Effector CD4-positive, alpha-beta T cell (primary cell): ENCODE results near the gene PMS2.
"Not testable (repeated sequence)": the region's sequence is repeated elsewhere in the genome, so short reads cannot be mapped to it uniquely, and the experiment has no call there.

Source experiments
- DNase-seq: peaks from one replicate; pipeline ENCODE4 v3.0.0-alpha.2; 2020

The PMS2 gene

GRCh38 chr7:6012355-6013104 lies 3.7 kb upstream of the PMS2 start:
- no peak for DNase-seq

DNA sequence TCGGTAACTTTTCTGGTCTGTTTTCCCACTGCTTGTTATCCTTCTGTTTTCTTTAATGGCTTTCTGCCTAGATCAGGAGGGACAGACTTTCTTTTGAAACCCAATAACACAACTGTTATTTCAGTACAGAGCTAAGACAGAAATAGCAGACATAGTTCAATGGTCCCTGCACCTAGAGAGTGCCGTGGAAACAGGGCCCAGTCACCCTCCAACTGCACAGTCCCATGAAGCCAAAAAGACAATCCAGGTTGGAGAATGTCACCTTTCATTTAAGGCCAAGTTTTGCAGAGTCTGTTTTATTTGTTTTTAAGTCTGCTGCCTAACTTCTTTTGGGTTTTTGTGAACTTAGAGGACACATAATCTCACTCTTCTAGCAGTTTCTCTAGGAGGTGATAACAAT lies 2.7 kb upstream of the PMS2 start:
- no peak for DNase-seq

DNA sequence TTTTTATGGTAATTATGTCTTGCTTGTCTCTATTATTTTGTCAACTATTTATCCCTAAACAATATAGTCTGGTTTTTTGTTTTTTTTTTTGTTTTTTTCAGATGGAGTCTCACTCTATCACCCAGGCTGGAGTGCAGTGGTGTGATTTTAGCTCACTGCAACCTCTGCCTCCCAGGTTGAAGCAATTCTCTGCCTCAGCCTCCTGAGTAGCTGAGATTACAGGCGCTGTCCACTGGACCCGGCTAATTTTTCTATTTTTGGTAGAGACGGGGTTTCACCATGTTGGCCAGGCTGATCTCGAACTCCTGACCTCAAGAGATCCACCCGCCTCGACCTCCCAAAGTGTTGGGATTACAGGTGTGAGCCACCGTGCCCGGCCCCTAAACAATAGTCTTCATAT lies 1.5 kb upstream of the PMS2 start:
- not testable (repeated sequence) for DNase-seq

- DNase-seq: not testable (repeated sequence)
Observed at GRCh38 chr7:6007835-6008590, 836 bp downstream of the PMS2 start.

GRCh38 chr7:6007386-6007785 lies 1.5 kb downstream of the PMS2 start:
- DNase-seq: no peak

DNA sequence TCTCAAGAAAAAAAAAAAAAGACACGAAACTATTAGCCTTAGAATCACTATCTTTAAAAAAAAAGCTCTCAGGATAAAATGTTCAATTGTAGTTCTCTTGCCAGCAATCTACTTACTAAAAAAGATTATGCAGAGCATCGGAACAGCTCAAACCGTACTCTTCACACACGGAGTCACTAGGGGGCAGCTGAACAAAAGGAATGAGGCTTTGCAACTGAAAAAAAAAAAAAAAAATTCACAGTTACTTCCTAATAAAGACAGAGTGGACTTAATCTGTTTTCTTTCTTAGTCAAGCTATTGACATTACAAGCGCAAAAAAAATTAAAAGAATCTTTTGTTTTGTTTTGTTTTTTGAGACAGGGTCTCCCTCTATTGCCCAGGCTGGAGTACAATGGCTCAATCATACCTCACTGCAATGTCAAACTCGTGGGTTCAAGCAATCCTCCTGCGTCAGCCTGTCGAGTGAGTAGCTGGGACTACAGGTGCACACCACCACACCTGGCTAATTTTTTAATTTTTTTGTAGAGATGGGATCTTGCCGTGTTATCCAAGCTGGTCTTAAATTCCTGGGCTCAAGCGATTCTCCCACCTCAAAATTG lies 11.5 kb downstream of the PMS2 start:
- DNase-seq: peak; percentile 46

- DNase-seq: not testable (repeated sequence)
Observed at GRCh38 chr7:5987061-5987460, 21.8 kb downstream of the PMS2 start.

GRCh38 chr7:5979680-5980314 lies 29.1 kb downstream of the PMS2 start:
- not testable (repeated sequence) for DNase-seq

DNA sequence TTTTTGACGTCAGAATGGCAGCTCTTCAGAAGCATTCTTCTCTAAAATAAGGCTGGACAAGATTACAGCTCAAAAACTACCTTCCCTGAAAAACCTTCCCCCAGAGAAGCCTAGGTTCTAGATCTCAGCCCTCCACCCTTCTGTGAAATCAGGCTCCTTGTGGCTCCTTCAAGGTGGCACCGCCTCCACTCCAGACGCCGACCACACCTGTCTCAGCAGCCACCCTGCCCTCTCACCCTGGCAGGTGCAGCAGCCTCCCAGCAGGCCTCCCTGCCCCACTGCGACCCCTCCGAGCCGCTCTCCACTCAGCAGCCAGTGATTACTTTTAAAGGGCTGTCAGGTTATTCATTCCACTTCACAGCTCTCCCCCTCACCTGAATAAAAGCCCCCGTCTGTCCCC lies 35.3 kb downstream of the PMS2 start:
- DNase-seq: not testable (repeated sequence)

- DNase-seq: not testable (repeated sequence)
Observed at GRCh38 chr7:5970347-5970911, 38.4 kb downstream of the PMS2 start, which contains the start of gene RSPH10B. Gene RSPH10B (minus strand): TSS chr7:5970689. CDS start chr7:5967116, 3,573 bp downstream.

GRCh38 chr7:5963810-5964209 lies 45.0 kb downstream of the PMS2 start:
- not testable (repeated sequence) for DNase-seq

- not testable (repeated sequence) for DNase-seq
Observed at GRCh38 chr7:5963205-5963604, 45.6 kb downstream of the PMS2 start.

GRCh38 chr7:5934945-5935450 lies 73.9 kb downstream of the PMS2 start:
- not testable (repeated sequence) for DNase-seq

DNA sequence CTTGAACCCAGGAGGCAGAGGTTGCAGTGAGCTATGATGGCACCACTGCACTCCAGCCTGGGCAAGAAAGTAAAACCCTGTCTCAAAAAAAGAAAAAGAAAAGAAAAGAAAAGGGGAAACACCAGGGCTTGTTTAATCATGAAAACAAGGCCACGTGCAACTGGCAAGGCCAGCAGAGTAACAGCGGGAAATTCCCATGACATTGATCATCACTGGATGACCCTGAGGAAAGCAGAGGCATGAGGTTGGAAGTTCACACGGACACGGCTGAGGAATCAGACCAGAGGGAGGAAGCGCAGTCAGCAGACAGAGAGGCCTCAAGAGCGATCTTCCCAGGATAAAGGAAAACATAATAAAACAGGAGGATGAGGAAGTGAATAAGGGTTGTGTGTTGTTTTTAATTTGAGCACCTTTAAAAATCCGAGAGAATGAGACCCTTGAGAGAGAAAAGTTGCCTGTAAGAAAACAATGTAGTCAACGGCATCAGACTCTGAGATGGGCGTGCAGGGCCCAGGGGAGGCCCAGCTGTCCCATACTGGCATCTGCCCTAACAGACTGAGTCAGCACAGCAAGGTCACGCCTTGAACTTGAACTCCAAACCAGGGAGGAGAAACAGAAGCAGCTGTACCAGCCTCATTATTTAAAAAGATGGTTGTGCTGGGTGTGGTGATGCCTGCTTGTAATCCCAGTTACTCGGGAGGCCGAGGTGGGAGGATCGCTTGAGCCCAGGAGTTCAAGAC lies 76.8 kb downstream of the PMS2 start:
- DNase-seq: not testable (repeated sequence)

DNA sequence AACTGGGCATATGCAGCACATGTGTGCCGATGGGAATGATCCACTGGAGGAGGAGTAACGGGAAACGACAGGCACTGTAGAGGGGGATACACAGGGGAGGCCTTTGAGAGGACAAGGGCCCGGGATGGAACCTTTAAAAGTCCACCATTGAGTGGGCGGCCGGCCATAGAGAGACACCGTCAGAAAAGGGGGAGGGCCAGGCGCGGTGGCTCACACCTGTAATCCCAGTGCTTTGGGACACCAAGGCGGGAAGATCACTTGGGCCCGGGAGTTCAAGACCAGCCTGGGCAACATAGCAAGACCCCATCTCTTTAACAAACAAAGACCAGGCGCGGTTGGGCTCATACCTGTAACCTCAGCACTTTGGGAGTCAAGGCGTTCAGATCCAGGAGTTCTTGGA lies 77.6 kb downstream of the PMS2 start:
- not testable (repeated sequence) for DNase-seq

GRCh38 chr7:5930290-5930689 lies 78.6 kb downstream of the PMS2 start:
- not testable (repeated sequence) for DNase-seq

GRCh38 chr7:5926263-5926870 lies 82.5 kb downstream of the PMS2 start:
- DNase-seq: not testable (repeated sequence)

GRCh38 chr7:5924630-5925029 lies 84.2 kb downstream of the PMS2 start:
- DNase-seq: not testable (repeated sequence)

GRCh38 chr7:5924180-5924579 lies 84.7 kb downstream of the PMS2 start:
- not testable (repeated sequence) for DNase-seq
